Mesenchymal stem cell (in vitro differentiated cells and primary cell): ENCODE results near the gene SIN3B.
A peak's percentile ranks its signal among the peaks of the same experiment; 100 is the strongest.

ENCODE experiments used
- DNase-seq: peaks from one replicate; pipeline ENCODE4 v3.0.0-alpha.2; 2013
- H2AFZ ChIP-seq: one replicate; pipeline ENCODE4 v1.6.1; 2013; ENCODE audit warnings: low read depth, mild to moderate bottlenecking, control low read depth, inconsistent platforms, low read length, moderate library complexity
- H2AK5ac ChIP-seq: 2 replicates; pipeline ENCODE4 v1.6.1; 2013; ENCODE audit warnings: low read length, moderate library complexity, mild to moderate bottlenecking, inconsistent platforms; ENCODE audit not compliant: severe bottlenecking
- H2BK120ac ChIP-seq: one replicate; pipeline ENCODE4 v1.6.1; 2013; ENCODE audit warnings: low read depth, mild to moderate bottlenecking, inconsistent platforms, low read length, moderate library complexity
- H2BK12ac ChIP-seq, 2 experiments: one replicate each; pipeline ENCODE4 v1.6.1; 2013; ENCODE audit warnings: inconsistent platforms in 2 of 2, low read length in 2 of 2, mild to moderate bottlenecking in 2 of 2, moderate library complexity in 2 of 2, control low read depth in 1 of 2
- H2BK15ac ChIP-seq: one replicate; pipeline ENCODE4 v1.6.1; 2013; ENCODE audit warnings: mild to moderate bottlenecking, low read depth, inconsistent platforms; ENCODE audit not compliant: poor library complexity, severe bottlenecking
- H2BK5ac ChIP-seq: 2 replicates; pipeline ENCODE4 v1.6.1; 2013; ENCODE audit warnings: low read depth, mild to moderate bottlenecking, low read length, control low read depth, inconsistent platforms; ENCODE audit not compliant: poor library complexity, severe bottlenecking
- H3K14ac ChIP-seq, 2 experiments: one replicate each; pipeline ENCODE4 v1.6.1; 2013; ENCODE audit warnings: inconsistent platforms in 2 of 2, low read length in 2 of 2, control low read depth in 1 of 2, mild to moderate bottlenecking in 1 of 2, moderate library complexity in 1 of 2
- H3K18ac ChIP-seq, 2 experiments: one replicate each; pipeline ENCODE4 v1.6.1; 2013; ENCODE audit warnings: inconsistent platforms in 2 of 2, low read length in 2 of 2, control low read depth in 1 of 2, low read depth in 1 of 2, mild to moderate bottlenecking in 1 of 2
- H3K23ac ChIP-seq, 2 experiments: one replicate each; pipeline ENCODE4 v1.6.1; 2013; ENCODE audit warnings: inconsistent platforms in 2 of 2, low read length in 2 of 2, mild to moderate bottlenecking in 2 of 2, moderate library complexity in 2 of 2, control low read depth in 1 of 2
- H3K27ac ChIP-seq: 2 replicates; pipeline ENCODE4 v1.5.1; 2013; ENCODE audit warnings: mild to moderate bottlenecking, moderate library complexity, low read length, control low read depth, inconsistent platforms; ENCODE audit not compliant: poor library complexity, severe bottlenecking
- H3K27me3 ChIP-seq, 2 experiments: 2 replicates each; pipeline versions ENCODE4 v1.6.1 to v1.7.0; 2013; ENCODE audit warnings: low read length in 2 of 2, mild to moderate bottlenecking in 2 of 2, moderate library complexity in 2 of 2, control low read depth in 1 of 2, inconsistent platforms in 1 of 2; ENCODE audit not compliant: control insufficient read depth in 1 of 2, insufficient read depth in 1 of 2
- H3K36me3 ChIP-seq, 2 experiments: 2 replicates each; pipeline versions ENCODE4 v1.6.1 to v1.7.0; 2013; ENCODE audit warnings: low read length in 2 of 2, control low read depth in 1 of 2, inconsistent platforms in 1 of 2, low read depth in 1 of 2, mild to moderate bottlenecking in 1 of 2; ENCODE audit not compliant: insufficient read depth in 2 of 2, control insufficient read depth in 1 of 2
- H3K4ac ChIP-seq, 2 experiments: one replicate each; pipeline ENCODE4 v1.6.1; 2013; ENCODE audit warnings: inconsistent platforms in 2 of 2, low read length in 2 of 2, mild to moderate bottlenecking in 2 of 2, moderate library complexity in 2 of 2, control low read depth in 1 of 2, low read depth in 1 of 2
- H3K4me1 ChIP-seq: 2 replicates; pipeline ENCODE4 v1.6.1; 2013; ENCODE audit warnings: low read depth, low read length, control low read depth; ENCODE audit not compliant: control insufficient read depth, insufficient read depth
- H3K4me2 ChIP-seq: 2 replicates; pipeline ENCODE4 v1.6.1; 2013; ENCODE audit warnings: low read length, mild to moderate bottlenecking, inconsistent platforms; ENCODE audit not compliant: poor library complexity, severe bottlenecking
- H3K4me3 ChIP-seq, 2 experiments: 2 replicates each; pipeline versions ENCODE4 v1.5.1 to v1.7.0; 2013; ENCODE audit warnings: low read length in 2 of 2, mild to moderate bottlenecking in 2 of 2, control low read depth in 1 of 2, low read depth in 1 of 2; ENCODE audit not compliant: insufficient read depth in 1 of 2
- H3K79me1 ChIP-seq: replicated peaks from 2 replicates; pipeline ENCODE4 v1.6.1; 2013; ENCODE audit warnings: mild to moderate bottlenecking, control low read depth, low read length, inconsistent platforms; ENCODE audit not compliant: poor library complexity, severe bottlenecking
- H3K9ac ChIP-seq: 2 replicates; pipeline ENCODE4 v1.7.0; 2013; ENCODE audit warnings: mild to moderate bottlenecking, low read length, moderate library complexity
- H3K9me3 ChIP-seq: 2 replicates; pipeline ENCODE4 v1.7.0; 2013; ENCODE audit warnings: mild to moderate bottlenecking, low read length; ENCODE audit not compliant: control insufficient read depth
- H4K8ac ChIP-seq: one replicate; pipeline ENCODE4 v1.6.1; 2013; ENCODE audit warnings: inconsistent platforms, mild to moderate bottlenecking, low read length, moderate library complexity
- H4K91ac ChIP-seq: one replicate; pipeline ENCODE4 v1.6.1; 2013; ENCODE audit warnings: mild to moderate bottlenecking, low read length, inconsistent platforms
- WGBS: methylation state at CpG from one replicate; pipeline ENCODE4 v1.1.7; 2013; ENCODE audit warnings: mixed read lengths; 5-methylcytosine and 5-hydroxymethylcytosine counted together

Gene SIN3B

GRCh38 chr19:16799740-16800139 lies 29.5 kb upstream of the SIN3B start:
- no peak overlapping the region for H3K14ac ChIP-seq
- no peak overlapping the region for H3K4me2 ChIP-seq
- H2BK12ac ChIP-seq: no peak overlapping the region
- H3K9me3 ChIP-seq: peaks cover 5% of the 10 kb centered on the region
- no peaks in the 10 kb centered on the region for H3K36me3 ChIP-seq
- 96% methylated on average over 16 of the region's 16 CpGs for WGBS
- no peak overlapping the region for H4K8ac ChIP-seq
- no peak overlapping the region for H4K91ac ChIP-seq
- H2BK120ac ChIP-seq: no peak overlapping the region
- H3K79me1 ChIP-seq: no peaks in the 10 kb centered on the region
- no peak overlapping the region for H2BK5ac ChIP-seq
- no peak for DNase-seq
- no peak overlapping the region for H2AFZ ChIP-seq
- H3K4me1 ChIP-seq: no peaks in the 10 kb centered on the region
- no peak overlapping the region for H2BK15ac ChIP-seq
- H2AK5ac ChIP-seq: no peak overlapping the region
- H3K4me3 ChIP-seq: no peak overlapping the region
- no peak overlapping the region for H3K27ac ChIP-seq
- H3K4ac ChIP-seq: no peak overlapping the region
- no peaks in the 10 kb centered on the region for H3K27me3 ChIP-seq
- H3K9ac ChIP-seq: no peak overlapping the region
- no peak overlapping the region for H3K23ac ChIP-seq
- no peak overlapping the region for H3K18ac ChIP-seq

GRCh38 chr19:16801600-16802013 lies 27.6 kb upstream of the SIN3B start:
- Histone ChIP-seq H3K9me3 (no peaks in the 10 kb centered on the region), H2BK12ac (no peak overlapping the region), H3K9ac (no peak overlapping the region), H3K4me3 (no peak overlapping the region), H3K23ac (no peak overlapping the region), H3K79me1 (no peaks in the 10 kb centered on the region), H3K4ac (no peak overlapping the region), H2AFZ (no peak overlapping the region), H4K8ac (no peak overlapping the region), H4K91ac (no peak overlapping the region), H2BK5ac (no peak overlapping the region), H3K4me2 (no peak overlapping the region), H2AK5ac (no peak overlapping the region), H3K27ac (no peak overlapping the region), H3K4me1 (no peaks in the 10 kb centered on the region), H3K14ac (no peak overlapping the region), H2BK120ac (no peak overlapping the region), H3K18ac (no peak overlapping the region), H3K27me3 (no peaks in the 10 kb centered on the region), H2BK15ac (no peak overlapping the region), H3K36me3 (no peaks in the 10 kb centered on the region)
- peak; percentile 51 for DNase-seq
- WGBS: 63% methylated on average over 7 of the region's 8 CpGs

GRCh38 chr19:16804176-16804575 lies 25.0 kb upstream of the SIN3B start:
- Histone ChIP-seq H3K27ac (no peak overlapping the region), H4K91ac (no peak overlapping the region), H3K9me3 (no peaks in the 10 kb centered on the region), H3K9ac (no peak overlapping the region), H2BK15ac (no peak overlapping the region), H2AFZ (no peak overlapping the region), H2BK5ac (no peak overlapping the region), H3K4ac (no peak overlapping the region), H3K36me3 (no peaks in the 10 kb centered on the region), H2BK12ac (no peak overlapping the region), H3K4me1 (peaks cover 5% of the 10 kb centered on the region), H2AK5ac (no peak overlapping the region), H3K23ac (no peak overlapping the region), H3K18ac (no peak overlapping the region), H3K14ac (no peak overlapping the region), H3K4me3 (no peak overlapping the region), H3K27me3 (no peaks in the 10 kb centered on the region), H3K4me2 (no peak overlapping the region), H4K8ac (no peak overlapping the region), H2BK120ac (no peak overlapping the region), H3K79me1 (no peaks in the 10 kb centered on the region)
- DNase-seq: no peak
- 87% methylated on average over 4 of the region's 4 CpGs for WGBS

GRCh38 chr19:16807549-16808284 lies 21.5 kb upstream of the SIN3B start:
- 88% methylated on average over 30 of the region's 31 CpGs for WGBS
- Histone ChIP-seq H2BK120ac (no peak overlapping the region), H3K27ac (no peak overlapping the region), H3K9ac (no peak overlapping the region), H2BK15ac (no peak overlapping the region), H3K18ac (no peak overlapping the region), H3K23ac (no peak overlapping the region), H3K27me3 (no peaks in the 10 kb centered on the region), H3K36me3 (no peaks in the 10 kb centered on the region), H2AK5ac (no peak overlapping the region), H3K4me2 (no peak overlapping the region), H3K14ac (no peak overlapping the region), H3K79me1 (no peaks in the 10 kb centered on the region), H3K9me3 (peaks cover 8% of the 10 kb centered on the region), H3K4ac (no peak overlapping the region), H3K4me3 (no peak overlapping the region), H2BK5ac (no peak overlapping the region), H2BK12ac (no peak overlapping the region), H3K4me1 (peaks cover 5% of the 10 kb centered on the region), H2AFZ (no peak overlapping the region), H4K8ac (no peak overlapping the region), H4K91ac (no peak overlapping the region)
- DNase-seq: no peak
